ENCODE results near the gene AQR.

GRCh38 chr15:34941185-34941698 is 28.3 kb downstream of the AQR start:
- TF ChIP-seq GABPA (IDR thresholded peaks at IDR 0.05; ENCODE audit: low read depth), result no peak
- TF ChIP-seq REST (IDR thresholded peaks at IDR 0.05; ENCODE audit: insufficient replicate concordance, low read depth), result no peak

All from HL-60 (cell line).